ENCODE data around the gene C20orf204. TPM values are rescaled to one million over a fixed set of nuclear protein-coding genes. Genes with fewer than 3 reads are reported as not detected.

Gene C20orf204
- total and polyA plus RNA-seq, 4 donors, result 0.07 to 0.59 (median 0.12) TPM

- peaks cover 0 to 8% (median 2%) of the 10 kb centered on the region in 4 donors for H3K4me1 ChIP-seq (ENCODE audit: control insufficient read depth in 4 of 4, insufficient read depth in 4 of 4, low read length in 3 of 4)
- TF ChIP-seq NR2F2 (IDR thresholded peaks at IDR 0.05) (peak; percentile 26), EGR1 (IDR thresholded peaks at IDR 0.05; ENCODE audit: low read depth in 2 of 2) (no peak)
These were observed 14.5 kb downstream of the C20orf204 start for GRCh38 chr20:64050261-64051032.

GRCh38 chr20:64051033-64051452 is 15.1 kb downstream of the C20orf204 start:
- Histone ChIP-seq H3K4me3 (ENCODE audit: low read depth in 1 of 3, low read length in 3 of 3) (no peak overlapping the region), H3K36me3 (ENCODE audit: control insufficient read depth in 4 of 4, insufficient read depth in 3 of 4, low read depth in 1 of 4, low read length in 3 of 4) (no peaks in the 10 kb centered on the region), H3K4me1 (ENCODE audit: control insufficient read depth in 4 of 4, insufficient read depth in 4 of 4, low read length in 3 of 4) (peaks cover 0 to 10% (median 2%) of the 10 kb centered on the region in 4 donors), H3K27me3 (ENCODE audit: control insufficient read depth in 4 of 4, insufficient read depth in 4 of 4, low read length in 3 of 4) (peaks cover 0 to 11% (median 3%) of the 10 kb centered on the region in 4 donors), H3K9ac (ENCODE audit: low read depth in 1 of 2, low read length in 2 of 2) (no peak overlapping the region), H3K9me3 (ENCODE audit: control insufficient read depth in 4 of 4, low read length in 3 of 4) (no peaks in the 10 kb centered on the region), H3K27ac (ENCODE audit: low read depth in 1 of 2, low read length in 2 of 2) (peak overlapping the region; percentile 9 to 63)
- 65% methylated on average over 11 of the region's 11 CpGs for WGBS
- no peak for DNase-seq (ENCODE audit: low spot score)
- no peak for TF ChIP-seq ATF3 (IDR thresholded peaks at IDR 0.05)
- TF ChIP-seq TAF1 (conservative IDR thresholded peaks at IDR 0.05), result no peak
- no peak for TF ChIP-seq EGR1 (IDR thresholded peaks at IDR 0.05; ENCODE audit: low read depth in 2 of 2)
- TF ChIP-seq REST (IDR thresholded peaks at IDR 0.05), result no peak
- TF ChIP-seq NR2F2 (IDR thresholded peaks at IDR 0.05), result no peak
- TF ChIP-seq CTCF (IDR thresholded peaks at IDR 0.05; ENCODE audit: low read depth, low read length, missing input control), result no peak
- TF ChIP-seq HNF4G (IDR thresholded peaks at IDR 0.05), result no peak
- TF ChIP-seq YY1 (IDR thresholded peaks at IDR 0.05), result no peak
- TF ChIP-seq ZBTB33 (IDR thresholded peaks at IDR 0.05), result no peak
- no peak for TF ChIP-seq GABPA (IDR thresholded peaks at IDR 0.05 in 1 of 2, conservative IDR thresholded peaks at IDR 0.05 in 1 of 2)
- no peak for TF ChIP-seq FOXA2 (IDR thresholded peaks at IDR 0.05)
- TF ChIP-seq JUND (IDR thresholded peaks at IDR 0.05), result no peak
- TF ChIP-seq FOXA1 (IDR thresholded peaks at IDR 0.05), result no peak
- TF ChIP-seq RAD21 (IDR thresholded peaks at IDR 0.05), result no peak
- TF ChIP-seq HNF4A (conservative IDR thresholded peaks at IDR 0.05), result no peak
- TF ChIP-seq SP1 (IDR thresholded peaks at IDR 0.05), result no peak
- TF ChIP-seq RXRA (IDR thresholded peaks at IDR 0.05), result no peak

More at GRCh38 chr20:64050261-64051032, 14.5 kb downstream of the C20orf204 start:
- no peak overlapping the region for H3K9ac ChIP-seq (ENCODE audit: low read depth in 1 of 2, low read length in 2 of 2)
- H3K4me3 ChIP-seq (ENCODE audit: low read depth in 1 of 3, low read length in 3 of 3), result no peak overlapping the region
- no peaks in the 10 kb centered on the region for H3K9me3 ChIP-seq (ENCODE audit: control insufficient read depth in 4 of 4, low read length in 3 of 4)
- H3K36me3 ChIP-seq (ENCODE audit: control insufficient read depth in 4 of 4, insufficient read depth in 3 of 4, low read depth in 1 of 4, low read length in 3 of 4), result no peaks in the 10 kb centered on the region
- DNase-seq (ENCODE audit: low spot score), result no peak
- H3K27me3 ChIP-seq (ENCODE audit: control insufficient read depth in 4 of 4, insufficient read depth in 4 of 4, low read length in 3 of 4), result peaks cover 0 to 11% (median 3%) of the 10 kb centered on the region in 4 donors
- H3K27ac ChIP-seq (ENCODE audit: low read depth in 1 of 2, low read length in 2 of 2), result peak overlapping the region; percentile 9 to 63
- 66% methylated on average over 23 of the region's 23 CpGs for WGBS
